ENCODE data around the gene SFSWAP. TPM values are rescaled to one million over a fixed set of nuclear protein-coding genes. Genes with fewer than 3 reads are reported as not detected.
A peak's percentile ranks its signal among the peaks of the same experiment; 100 is the strongest.

Gene SFSWAP
- total and polyA plus RNA-seq, 2 of the 8 experiments (the other 6 are each of a cell fraction or from before 2014, with no cell fraction given), result 36.5 to 49.5 TPM

GRCh38 chr12:131671276-131671675, 39.6 kb upstream of the SFSWAP start (continued):
- no peak for TF ChIP-seq CBX8 (IDR thresholded peaks at IDR 0.05; ENCODE audit: borderline replicate concordance, low read depth, low read length)
- TF ChIP-seq SP4 (IDR thresholded peaks at IDR 0.05; ENCODE audit: low read length), result no peak
- TF ChIP-seq SAP30 (IDR thresholded peaks at IDR 0.05; ENCODE audit: insufficient read depth, insufficient replicate concordance, low read length), result no peak
- TF ChIP-seq JUN (IDR thresholded peaks at IDR 0.05; ENCODE audit: low read depth, low read length), result no peak
- TF ChIP-seq BCL11A (IDR thresholded peaks at IDR 0.05; ENCODE audit: low read depth in 2 of 2, low read length in 2 of 2), result no peak
- no peak for TF ChIP-seq POU5F1 (IDR thresholded peaks at IDR 0.05; ENCODE audit: low read depth, low read length)
- TF ChIP-seq POLR2A (IDR thresholded peaks at IDR 0.05; ENCODE audit: control extremely low read depth in 1 of 2, low read depth in 2 of 2, low read length in 2 of 2), result peak in 1 of 2 experiments; percentile 36; a peak in 1 of 3 replicates
- TF ChIP-seq TAF7 (optimal IDR thresholded peaks at IDR 0.05; ENCODE audit: borderline replicate concordance, low read depth, low read length), result peak; percentile 95
- no peak for TF ChIP-seq RAD21 (IDR thresholded peaks at IDR 0.05 in 1 of 2, conservative IDR thresholded peaks at IDR 0.05 in 1 of 2; ENCODE audit: low read depth in 2 of 2, low read length in 2 of 2)
- no peak for TF ChIP-seq CREB1 (IDR thresholded peaks at IDR 0.05)
- TF ChIP-seq CEBPB (IDR thresholded peaks at IDR 0.05; ENCODE audit: low read depth, low read length), result no peak
- no peak for TF ChIP-seq YY1 (IDR thresholded peaks at IDR 0.05; ENCODE audit: low read depth, low read length)
- no peak for TF ChIP-seq SIN3A (conservative IDR thresholded peaks at IDR 0.05 in 1 of 2, IDR thresholded peaks at IDR 0.05 in 1 of 2; ENCODE audit: low read depth in 1 of 2, low read length in 2 of 2)
